HG03159 (cell line): Measurements from ENCODE around the gene ACTL6A.
"Not testable (repeated sequence)": the region's sequence is repeated elsewhere in the genome, so short reads cannot be mapped to it uniquely, and the experiment has no call there.

Experiments used
- ATAC-seq: cut with Tn5 transposase; IDR thresholded peaks from one replicate; pipeline ENCODE4 v1.9.1; 2021; ENCODE audit warnings: mild to moderate bottlenecking, moderate library complexity; ENCODE audit not compliant: unreplicated experiment

Gene ACTL6A

DNA sequence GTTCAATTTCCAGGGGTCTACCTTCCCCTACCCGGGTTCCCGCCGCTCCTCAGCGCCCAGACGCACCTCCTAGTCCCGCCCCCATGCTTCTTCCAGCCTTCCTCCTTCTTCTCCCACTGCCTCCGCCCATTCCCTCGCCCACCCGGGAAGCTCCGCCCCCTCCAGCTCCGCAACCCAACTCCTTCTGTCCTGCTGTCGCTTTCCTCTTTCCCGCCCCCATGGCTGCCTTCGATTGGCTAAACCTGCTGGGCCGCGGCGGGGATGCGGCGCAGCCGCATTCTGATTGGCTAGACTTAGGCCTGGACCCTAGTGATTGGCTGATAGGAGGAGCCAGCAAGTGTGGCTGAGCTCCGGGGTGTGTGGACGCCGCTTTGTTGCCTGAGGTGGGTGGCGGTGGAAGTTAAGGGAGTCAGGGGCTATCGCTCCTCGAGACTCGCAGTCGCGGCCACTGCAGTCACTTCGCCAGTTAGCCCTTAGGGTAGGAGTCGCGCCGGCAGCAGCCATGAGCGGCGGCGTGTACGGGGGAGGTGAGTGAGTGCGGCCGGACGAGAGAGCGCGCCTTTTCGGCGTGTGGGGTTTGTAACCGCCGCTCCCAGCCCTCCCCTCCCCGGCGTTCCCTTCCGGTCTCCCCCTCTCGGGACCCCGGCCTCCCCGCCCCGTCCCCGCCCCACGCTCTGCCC, at the start of gene ACTL6A:
Gene ACTL6A, plus strand, starts transcription at position 336 of the 680 bp plus-strand sequence. Its CDS starts 167 bp downstream, at position 503.
- ATAC-seq, result peak; percentile 95

DNA sequence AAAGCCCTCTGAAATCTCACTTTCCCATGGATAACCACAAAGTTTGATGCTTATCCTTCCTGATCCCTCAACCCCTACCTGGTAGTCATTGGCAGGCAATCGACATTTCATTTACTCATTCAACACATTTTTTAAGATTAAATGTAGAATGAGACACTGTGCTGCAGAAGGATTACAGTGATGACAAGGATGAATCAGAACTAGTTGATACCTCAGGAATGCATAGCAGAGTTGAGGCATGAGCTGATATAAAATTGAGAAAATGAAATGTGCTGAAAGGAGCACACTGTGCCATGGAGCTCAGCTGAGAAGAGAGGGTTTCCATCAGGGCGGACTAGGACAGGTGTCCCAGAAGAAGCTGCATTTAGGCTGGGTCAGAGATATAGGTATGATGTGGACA, 48.9 kb upstream of the ACTL6A start:
- no peak for ATAC-seq

- ATAC-seq, result not testable (repeated sequence)
These were observed 46.1 kb upstream of the ACTL6A start for GRCh38 chr3:179516461-179517251.

- ATAC-seq, result no peak
These were observed 36.2 kb upstream of the ACTL6A start for GRCh38 chr3:179526482-179526881.

- no peak for ATAC-seq
These were observed 35.7 kb upstream of the ACTL6A start for GRCh38 chr3:179526989-179527391.

- ATAC-seq, result no peak
These were observed 34.0 kb upstream of the ACTL6A start for GRCh38 chr3:179528772-179529171.

- ATAC-seq, result no peak
These were observed 31.1 kb upstream of the ACTL6A start for GRCh38 chr3:179531576-179531975.

DNA sequence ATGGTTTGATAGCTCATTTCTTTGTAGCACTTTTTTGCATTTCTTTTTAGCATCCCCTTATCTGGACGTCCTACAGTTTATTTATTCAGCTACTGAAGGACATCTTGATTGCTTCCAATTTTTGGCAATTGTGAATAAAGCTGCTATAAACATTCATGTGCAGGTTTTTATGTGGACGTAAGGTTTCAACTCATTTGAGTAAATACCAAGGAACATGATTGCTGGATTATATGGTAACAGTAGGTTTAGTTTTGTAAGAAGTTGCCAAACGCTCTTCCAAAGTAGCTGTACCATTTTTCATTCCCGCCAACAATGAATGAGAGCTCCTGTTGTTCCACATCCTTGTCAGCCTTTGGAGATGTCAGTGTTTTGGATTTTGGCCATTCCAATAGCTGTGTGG, 29.5 kb upstream of the ACTL6A start:
- no peak for ATAC-seq

DNA sequence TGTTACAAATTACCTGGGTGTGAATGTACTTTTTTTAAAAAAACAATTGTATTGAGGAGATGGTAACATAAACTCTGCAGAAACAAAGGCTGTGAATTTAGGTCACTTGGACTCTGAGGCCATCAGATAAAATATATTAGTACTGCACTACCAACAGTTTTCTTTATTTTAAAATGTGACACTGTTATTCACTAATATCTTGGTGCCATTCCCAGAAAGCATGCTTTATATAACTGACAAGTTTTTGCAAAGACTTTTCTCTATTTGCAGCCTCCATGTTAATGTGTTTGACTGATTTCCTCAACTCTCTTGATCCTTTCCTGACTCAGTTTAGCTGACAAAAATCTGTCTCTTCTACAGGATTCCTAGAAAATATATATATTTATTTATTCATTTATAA, 26.5 kb upstream of the ACTL6A start:
- ATAC-seq, result no peak

- ATAC-seq, result no peak
These were observed 21.6 kb upstream of the ACTL6A start for GRCh38 chr3:179541094-179541493.

- ATAC-seq, result no peak
These were observed 21.1 kb upstream of the ACTL6A start for GRCh38 chr3:179541596-179541995.

- no peak for ATAC-seq
These were observed 20.4 kb upstream of the ACTL6A start for GRCh38 chr3:179542375-179542774.

- ATAC-seq, result no peak
These were observed 17.6 kb upstream of the ACTL6A start for GRCh38 chr3:179544981-179545645.

DNA sequence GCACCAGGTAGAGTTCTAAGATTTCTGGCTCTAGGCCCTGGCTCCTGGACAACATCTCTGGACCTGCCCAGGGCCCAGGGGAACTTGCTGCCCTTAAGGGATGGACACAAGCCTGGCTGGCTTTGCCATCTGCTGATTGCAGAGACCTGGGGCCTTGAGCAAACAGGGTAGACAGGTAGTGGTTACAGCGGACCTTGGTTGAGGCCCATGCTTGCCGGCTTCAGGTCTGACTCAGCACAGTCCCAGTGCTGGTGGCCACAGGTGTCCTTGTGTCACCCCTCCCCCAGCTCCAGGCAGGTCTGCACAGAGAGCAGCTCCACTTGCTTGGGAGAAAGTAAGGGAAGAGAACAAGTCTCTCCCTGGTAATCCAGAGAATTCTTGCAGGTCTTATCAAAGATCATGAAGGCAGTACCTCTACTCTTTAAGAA, 15.9 kb upstream of the ACTL6A start:
- ATAC-seq, result no peak

DNA sequence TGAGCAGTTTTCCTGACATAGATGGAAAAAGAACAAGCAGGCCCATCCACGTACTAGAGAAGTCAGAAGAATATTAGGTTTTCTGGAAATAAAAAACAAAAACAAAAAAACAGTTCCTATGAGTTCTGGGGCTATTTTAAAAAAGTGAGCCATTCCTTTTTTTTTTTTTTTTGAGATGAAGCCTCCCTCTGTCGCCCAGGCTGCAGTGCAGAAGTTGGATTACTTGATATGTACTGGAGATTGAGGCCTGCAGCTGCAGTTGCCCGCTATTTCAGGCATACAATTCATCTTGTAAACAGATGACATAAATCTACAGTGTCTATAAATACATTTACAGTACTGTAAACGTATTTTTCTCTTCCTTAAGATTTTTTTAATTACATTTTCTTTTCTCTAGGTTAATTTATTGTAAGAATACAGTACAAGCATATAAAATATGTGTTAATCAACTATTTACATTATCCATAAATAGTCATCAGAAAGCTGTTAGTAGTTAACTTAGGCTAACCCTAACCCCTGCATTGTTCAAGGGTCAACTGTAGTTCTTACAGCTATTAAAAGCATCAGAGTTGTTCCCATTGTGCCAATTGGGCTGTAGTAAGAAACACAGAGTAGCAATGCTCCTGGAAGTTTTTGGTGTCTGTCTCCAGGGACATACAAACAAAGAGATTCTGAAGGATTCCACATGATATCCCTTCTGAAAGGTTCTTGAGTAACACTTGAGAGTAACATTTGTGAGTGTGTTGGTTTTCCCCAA, 11.2 kb upstream of the ACTL6A start:
- no peak for ATAC-seq

- no peak for ATAC-seq
These were observed 3.9 kb upstream of the ACTL6A start for GRCh38 chr3:179558742-179559364.

DNA sequence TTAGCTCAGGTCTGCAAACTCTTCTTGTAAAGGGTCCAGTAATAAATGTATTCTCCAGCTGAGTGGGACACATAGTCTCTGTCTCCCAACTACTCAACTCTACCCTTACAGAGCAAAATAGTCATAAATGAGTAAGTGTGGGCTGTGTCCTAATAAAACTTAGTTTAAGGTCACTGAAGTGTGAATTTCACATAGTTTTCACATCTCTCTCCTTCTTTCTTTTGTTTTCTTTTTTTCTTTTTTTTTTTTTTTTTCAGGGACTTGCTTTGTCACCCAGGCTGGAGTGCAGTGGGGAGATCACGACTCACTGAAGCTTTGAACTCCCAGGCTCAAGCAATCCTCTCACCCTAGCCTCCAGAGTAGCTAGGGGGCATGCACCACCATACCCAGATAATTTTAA, 1.9 kb upstream of the ACTL6A start:
- no peak for ATAC-seq

GRCh38 chr3:179563271-179563783, 601 bp downstream of the ACTL6A start:
- ATAC-seq, result peak; percentile 65

DNA sequence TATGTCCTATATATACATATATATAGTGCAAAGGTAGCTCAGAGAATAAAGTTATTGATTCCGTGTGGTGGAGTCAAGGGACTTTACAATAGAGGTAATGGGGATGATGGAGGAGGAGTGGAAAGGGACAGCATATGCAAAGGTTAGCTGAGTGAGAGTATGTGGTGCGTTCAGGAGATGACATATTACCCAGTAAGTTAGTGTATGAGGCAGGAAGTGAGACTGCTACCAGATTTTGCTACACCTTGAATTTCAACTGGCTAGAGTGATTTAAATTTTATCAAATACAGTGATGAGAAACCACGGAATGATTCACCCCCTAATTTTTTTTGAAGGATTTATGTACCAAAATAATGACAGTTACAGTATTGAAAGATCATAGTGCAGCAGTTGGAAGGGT, 2.8 kb downstream of the ACTL6A start:
- ATAC-seq, result no peak

GRCh38 chr3:179580992-179581391, 18.3 kb downstream of the ACTL6A start:
- no peak for ATAC-seq
